K562 (cell line): ENCODE data around the gene FARSA. TPM values are rescaled to one million over a fixed set of nuclear protein-coding genes. Genes with fewer than 3 reads are reported as not detected.
A peak's percentile ranks its signal among the peaks of the same experiment; 100 is the strongest.

Source experiments
- CHCHD3 ChIP-seq: fragments of 250-450 bp; sonication (Bioruptor Pico); IDR thresholded peaks from 2 replicates; pipeline ENCODE4 v2.1.2; 2022; ENCODE audit warnings: mild to moderate bottlenecking
- CTBP1 ChIP-seq: fragments of 450-650 bp; IDR thresholded peaks from 2 replicates; pipeline ENCODE4 v1.6.1; 2016; ENCODE audit warnings: borderline replicate concordance
- E2F1 ChIP-seq: sonication (generic); formaldehyde crosslinking; IDR thresholded peaks from 2 replicates; pipeline ENCODE4 v1.8.1; 2023; ENCODE audit warnings: mild to moderate bottlenecking, missing genetic modification reagents, moderate library complexity
- HNRNPH1 ChIP-seq: fragments of 200-400 bp; formaldehyde crosslinking; optimal IDR thresholded peaks from 2 replicates; pipeline ENCODE3; 2017; ENCODE audit warnings: low read depth, mild to moderate bottlenecking, low read length, moderate library complexity
- IFI16 ChIP-seq: fragments of 250-450 bp; sonication (Bioruptor Pico); IDR thresholded peaks from 2 replicates; pipeline ENCODE4 v2.1.2; 2022; ENCODE audit warnings: mild to moderate bottlenecking, inconsistent platforms
- KAT8 ChIP-seq: fragments of 450-650 bp; IDR thresholded peaks from 2 replicates; pipeline ENCODE4 v1.6.1; 2016; ENCODE audit warnings: low read depth, mild to moderate bottlenecking
- KHSRP ChIP-seq: fragments of 450-650 bp; IDR thresholded peaks from 2 replicates; pipeline ENCODE4 v1.6.1; 2017
- PBX2 ChIP-seq, 2 experiments: IDR thresholded peaks in 1 of 2; conservative IDR thresholded peaks in 1 of 2; 2 replicates each; pipeline ENCODE4 v1.6.1; 2016; ENCODE audit warnings: low read depth in 2 of 2, mild to moderate bottlenecking in 1 of 2, missing compliant biosample characterization in 1 of 2, missing genetic modification characterization in 1 of 2, moderate library complexity in 1 of 2
- RAD21 ChIP-seq, 2 experiments: fragments of 250-450 bp in 1 of 2; fragments of 450-650 bp in 1 of 2; sonication (Bioruptor Pico) in 1 of 2; formaldehyde crosslinking in 1 of 2; IDR thresholded peaks in 1 of 2; conservative IDR thresholded peaks in 1 of 2; 2 replicates each; pipeline versions ENCODE4 v1.4.0 to v1.8.0; 2020 to 2022; ENCODE audit warnings: mild to moderate bottlenecking in 2 of 2, moderate library complexity in 1 of 2
- SP1 ChIP-seq: sonication (generic); formaldehyde crosslinking; IDR thresholded peaks from 2 replicates; pipeline ENCODE4 v1.8.1; 2022; ENCODE audit warnings: mild to moderate bottlenecking, missing genetic modification reagents
- TFAP4 ChIP-seq: sonication (generic); formaldehyde crosslinking; IDR thresholded peaks from 2 replicates; pipeline ENCODE4 v1.8.0; 2022; ENCODE audit warnings: missing genetic modification reagents, mild to moderate bottlenecking, moderate library complexity, borderline replicate concordance
- ZNF274 ChIP-seq: IDR thresholded peaks from 2 replicates; pipeline ENCODE4 v1.6.1; 2011; ENCODE audit warnings: low read depth, mild to moderate bottlenecking, low read length, moderate library complexity, borderline replicate concordance
- polyA plus RNA-seq, 8 experiments: library from polyadenylated mRNA; depleted of rRNA in 4 of 8; stranded (reverse) in 5 of 8; unstranded in 3 of 8; fragments of >200 nt; fragmentation: Nextera tagmentation in 2 of 8; fragmentation: Illumina TruSeq in 1 of 8; extraction: Ambion mirVana in 2 of 8; extraction: Trizol in 1 of 8; gene quantifications; 2 replicates each; pipeline versions ENCODE4 v1.2.1 to v1.2.3, GENCODE V29; 2011 to 2014; ENCODE audit warnings: inconsistent platforms in 1 of 8, missing spikeins in 1 of 8
- total RNA-seq, 7 experiments: library from RNA; depleted of rRNA in 6 of 7; stranded (reverse); fragments of >200 nt in 6 of 7; fragmentation: Illumina TruSeq in 2 of 7; extraction: Trizol in 2 of 7; gene quantifications; 2 replicates each; pipeline versions ENCODE4 v1.2.1 to v1.2.3, GENCODE V29; 2011 to 2021; ENCODE audit warnings: low replicate concordance in 1 of 7
- TF ChIP-seq, protein P1 (sequence below): fragments of 250-450 bp; sonication (Bioruptor Pico); IDR thresholded peaks from 2 replicates; pipeline ENCODE4 v1.8.0; 2021; ENCODE audit warnings: moderate library complexity, mild to moderate bottlenecking, inconsistent platforms
- TF ChIP-seq, protein P2 (sequence below): fragments of 250-450 bp; sonication (Bioruptor Pico); IDR thresholded peaks from 2 replicates; pipeline ENCODE4 v1.8.0; 2022; ENCODE audit warnings: inconsistent platforms, mild to moderate bottlenecking, moderate library complexity, borderline replicate concordance
- TF ChIP-seq, protein P3 (sequence below): fragments of 450-650 bp; IDR thresholded peaks from 2 replicates; pipeline ENCODE4 v1.6.1; 2016; ENCODE audit warnings: low read depth, mild to moderate bottlenecking, moderate library complexity
- TF ChIP-seq, protein P4 (sequence below): fragments of 250-450 bp; sonication (Bioruptor Pico); IDR thresholded peaks from 2 replicates; pipeline ENCODE4 v1.8.0; 2021; ENCODE audit warnings: borderline replicate concordance, mild to moderate bottlenecking, moderate library complexity; ENCODE audit not compliant: poor library complexity, severe bottlenecking

FARSA gene
- total and polyA plus RNA-seq, 9 of the 15 experiments (the other 6 are each of a cell fraction or from before 2014, with no cell fraction given): 25.2 to 237 (median 89.6) TPM

DNA sequence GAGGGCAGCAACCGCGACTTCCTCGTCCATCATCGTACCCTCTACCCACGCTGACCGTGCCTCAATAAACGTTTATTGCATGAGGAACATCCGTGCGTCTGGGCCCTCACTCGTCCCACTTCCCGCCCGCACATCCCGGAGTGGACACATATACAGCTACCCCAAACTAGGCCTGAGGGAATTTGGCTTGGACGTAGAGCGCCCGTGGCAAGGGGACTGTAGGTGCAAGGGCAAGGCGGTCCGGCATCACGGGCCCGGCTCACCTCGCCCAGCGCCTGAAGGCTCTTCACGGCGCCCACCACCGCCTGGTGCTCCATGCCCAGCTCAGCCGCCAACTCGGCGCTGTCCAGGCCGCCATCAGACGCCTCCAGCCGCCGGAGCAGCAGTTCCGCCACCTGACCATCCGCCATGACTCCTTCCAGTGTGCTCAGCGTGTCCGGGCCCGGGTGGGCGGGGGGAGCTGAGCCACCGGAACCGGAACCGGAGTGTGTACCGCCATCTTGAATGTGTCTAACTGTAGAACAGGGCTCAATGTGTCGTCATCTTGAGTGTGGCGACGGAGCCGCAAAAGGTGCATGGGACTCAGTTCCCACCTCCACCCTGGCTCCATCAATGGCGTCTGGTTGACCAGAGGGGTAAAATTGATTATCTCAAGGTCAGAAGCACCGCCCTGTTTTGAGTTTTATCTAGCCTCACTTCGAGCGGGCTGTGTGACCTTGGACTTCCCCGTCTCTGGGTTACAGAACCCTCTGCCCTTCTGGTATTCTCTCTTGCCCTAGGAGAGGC, at the start of gene FARSA (continued):
- TF ChIP-seq IFI16 (CRISPR knock-in tag): no peak
- TF ChIP-seq CTBP1: peak; percentile 14; the same call in 1 of the 2 replicates
- TF ChIP-seq RAD21 (CRISPR knock-in tag; conservative IDR thresholded peaks at IDR 0.05 in 1 of 2, IDR thresholded peaks at IDR 0.05 in 1 of 2): no peak
- TF ChIP-seq, protein P1, sequence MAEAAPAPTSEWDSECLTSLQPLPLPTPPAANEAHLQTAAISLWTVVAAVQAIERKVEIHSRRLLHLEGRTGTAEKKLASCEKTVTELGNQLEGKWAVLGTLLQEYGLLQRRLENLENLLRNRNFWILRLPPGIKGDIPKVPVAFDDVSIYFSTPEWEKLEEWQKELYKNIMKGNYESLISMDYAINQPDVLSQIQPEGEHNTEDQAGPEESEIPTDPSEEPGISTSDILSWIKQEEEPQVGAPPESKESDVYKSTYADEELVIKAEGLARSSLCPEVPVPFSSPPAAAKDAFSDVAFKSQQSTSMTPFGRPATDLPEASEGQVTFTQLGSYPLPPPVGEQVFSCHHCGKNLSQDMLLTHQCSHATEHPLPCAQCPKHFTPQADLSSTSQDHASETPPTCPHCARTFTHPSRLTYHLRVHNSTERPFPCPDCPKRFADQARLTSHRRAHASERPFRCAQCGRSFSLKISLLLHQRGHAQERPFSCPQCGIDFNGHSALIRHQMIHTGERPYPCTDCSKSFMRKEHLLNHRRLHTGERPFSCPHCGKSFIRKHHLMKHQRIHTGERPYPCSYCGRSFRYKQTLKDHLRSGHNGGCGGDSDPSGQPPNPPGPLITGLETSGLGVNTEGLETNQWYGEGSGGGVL (CRISPR knock-in tag): no peak
- no peak for TF ChIP-seq KHSRP
- peak; percentile 90 for TF ChIP-seq TFAP4
- TF ChIP-seq, protein P2, sequence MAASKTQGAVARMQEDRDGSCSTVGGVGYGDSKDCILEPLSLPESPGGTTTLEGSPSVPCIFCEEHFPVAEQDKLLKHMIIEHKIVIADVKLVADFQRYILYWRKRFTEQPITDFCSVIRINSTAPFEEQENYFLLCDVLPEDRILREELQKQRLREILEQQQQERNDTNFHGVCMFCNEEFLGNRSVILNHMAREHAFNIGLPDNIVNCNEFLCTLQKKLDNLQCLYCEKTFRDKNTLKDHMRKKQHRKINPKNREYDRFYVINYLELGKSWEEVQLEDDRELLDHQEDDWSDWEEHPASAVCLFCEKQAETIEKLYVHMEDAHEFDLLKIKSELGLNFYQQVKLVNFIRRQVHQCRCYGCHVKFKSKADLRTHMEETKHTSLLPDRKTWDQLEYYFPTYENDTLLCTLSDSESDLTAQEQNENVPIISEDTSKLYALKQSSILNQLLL (CRISPR knock-in tag): no peak
- TF ChIP-seq SP1 (CRISPR knock-in tag): peak; percentile 78; the same call in 1 of the 2 replicates
- TF ChIP-seq CHCHD3 (CRISPR knock-in tag): no peak
- no peak for TF ChIP-seq KAT8
- TF ChIP-seq E2F1 (CRISPR knock-in tag): no peak
- TF ChIP-seq, protein P3, sequence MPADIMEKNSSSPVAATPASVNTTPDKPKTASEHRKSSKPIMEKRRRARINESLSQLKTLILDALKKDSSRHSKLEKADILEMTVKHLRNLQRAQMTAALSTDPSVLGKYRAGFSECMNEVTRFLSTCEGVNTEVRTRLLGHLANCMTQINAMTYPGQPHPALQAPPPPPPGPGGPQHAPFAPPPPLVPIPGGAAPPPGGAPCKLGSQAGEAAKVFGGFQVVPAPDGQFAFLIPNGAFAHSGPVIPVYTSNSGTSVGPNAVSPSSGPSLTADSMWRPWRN: no peak
- TF ChIP-seq ZNF274: no peak
- no peak for TF ChIP-seq HNRNPH1
- TF ChIP-seq, protein P4, sequence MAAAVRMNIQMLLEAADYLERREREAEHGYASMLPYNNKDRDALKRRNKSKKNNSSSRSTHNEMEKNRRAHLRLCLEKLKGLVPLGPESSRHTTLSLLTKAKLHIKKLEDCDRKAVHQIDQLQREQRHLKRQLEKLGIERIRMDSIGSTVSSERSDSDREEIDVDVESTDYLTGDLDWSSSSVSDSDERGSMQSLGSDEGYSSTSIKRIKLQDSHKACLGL: peak; percentile 19
- no peak for TF ChIP-seq PBX2 (CRISPR knock-in tag; IDR thresholded peaks at IDR 0.05; ENCODE audit: low read depth)
- no peak for TF ChIP-seq PBX2 (tag; conservative IDR thresholded peaks at IDR 0.05; ENCODE audit: low read depth)
